Measurements from ENCODE around the gene SGIP1.

The SGIP1 gene

GRCh38 chr1:66525086-66525485 lies 8.9 kb upstream of the SGIP1 start:
- no peak for DNase-seq

GRCh38 chr1:66526036-66526435 lies 7.9 kb upstream of the SGIP1 start:
- no peak for DNase-seq

- DNase-seq: no peak
These were observed 7.0 kb upstream of the SGIP1 start for GRCh38 chr1:66526991-66527390.

GRCh38 chr1:66527686-66528085 lies 6.3 kb upstream of the SGIP1 start:
- DNase-seq: no peak

- DNase-seq: no peak
These were observed 5.4 kb upstream of the SGIP1 start for GRCh38 chr1:66528580-66528979.

- DNase-seq: no peak
These were observed 1.7 kb upstream of the SGIP1 start for GRCh38 chr1:66532214-66532613.

GRCh38 chr1:66532798-66533783 lies 862 bp upstream of the SGIP1 start:
- DNase-seq: no peak

- DNase-seq: no peak
These were observed 1.1 kb downstream of the SGIP1 start for GRCh38 chr1:66535061-66535460.

- no peak for DNase-seq
These were observed 1.9 kb downstream of the SGIP1 start for GRCh38 chr1:66535853-66536252.

GRCh38 chr1:66537718-66538117 lies 3.8 kb downstream of the SGIP1 start:
- DNase-seq: no peak

GRCh38 chr1:66539491-66539890 lies 5.5 kb downstream of the SGIP1 start:
- no peak for DNase-seq

GRCh38 chr1:66540434-66541032 lies 6.6 kb downstream of the SGIP1 start:
- no peak for DNase-seq

GRCh38 chr1:66542314-66542713 lies 8.4 kb downstream of the SGIP1 start:
- no peak for DNase-seq

GRCh38 chr1:66542811-66543767 lies 9.1 kb downstream of the SGIP1 start:
- peak; percentile 88 for DNase-seq

GRCh38 chr1:66546047-66546810 lies 12.3 kb downstream of the SGIP1 start:
- DNase-seq: no peak

GRCh38 chr1:66549017-66549416 lies 15.1 kb downstream of the SGIP1 start:
- no peak for DNase-seq

- no peak for DNase-seq
These were observed 16.3 kb downstream of the SGIP1 start for GRCh38 chr1:66550243-66550642.

GRCh38 chr1:66552287-66552686 lies 18.3 kb downstream of the SGIP1 start:
- DNase-seq: no peak

GRCh38 chr1:66552829-66553228 lies 18.9 kb downstream of the SGIP1 start:
- peak; percentile 50 for DNase-seq

- DNase-seq: no peak
These were observed 19.9 kb downstream of the SGIP1 start for GRCh38 chr1:66553846-66554245.

- DNase-seq: peak; percentile 18
These were observed 22.2 kb downstream of the SGIP1 start for GRCh38 chr1:66556161-66556611.

- no peak for DNase-seq
These were observed 23.2 kb downstream of the SGIP1 start for GRCh38 chr1:66557157-66557556.
